Measurements from ENCODE around the gene SPATA13. TPM values are rescaled to one million over a fixed set of nuclear protein-coding genes. Genes with fewer than 3 reads are reported as not detected.
"Not testable (repeated sequence)": the region's sequence is repeated elsewhere in the genome, so short reads cannot be mapped to it uniquely, and the experiment has no call there.

Gene SPATA13
- total RNA-seq, 1 experiment from 2014 or later = 10.5 TPM

GRCh38 chr13:24215126-24215525 is 54.6 kb downstream of the SPATA13 start:
- H3K4me1 Mint-ChIP-seq (ENCODE audit: low read depth, unreplicated experiment) = no peaks in the 10 kb centered on the region
- Histone ChIP-seq H3K36me3 (ENCODE audit: control insufficient read depth, insufficient read depth, low read length) (no peaks in the 10 kb centered on the region; the same call in 1 of the 2 replicates), H3K9me3 (no peaks in the 10 kb centered on the region), H3K4me3 (ENCODE audit: low read depth, low read length) (no peak overlapping the region), H3K4me1 (peaks cover 3% of the 10 kb centered on the region; the same call in 1 of the 2 replicates), H3K27me3 (replicated peaks; ENCODE audit: control insufficient read depth, insufficient read depth, low read length) (no peaks in the 10 kb centered on the region)
- intact Hi-C loops (cut with micrococcal nuclease; ENCODE audit: unreplicated experiment) = no loop called here
- no peaks in the 10 kb centered on the region for H3K9me3 Mint-ChIP-seq (ENCODE audit: unreplicated experiment)
- H3K27ac Mint-ChIP-seq (ENCODE audit: unreplicated experiment) = no peak overlapping the region
- TF ChIP-seq CTCF (IDR thresholded peaks at IDR 0.05; ENCODE audit: insufficient read depth in 1 of 2, low read depth in 1 of 2, low read length in 1 of 2, severe bottlenecking in 1 of 2, unreplicated experiment in 1 of 2) = no peak
- BruUV-seq (replicated peaks) = no TSS peak
- no peaks in the 10 kb centered on the region for H3K36me3 Mint-ChIP-seq (ENCODE audit: insufficient read depth, unreplicated experiment)
- ChIA-PET POLR2A (no interaction called here), CTCF (no interaction called here)
- DNase-seq = no peak
- no peak overlapping the region for H3K4me3 Mint-ChIP-seq (ENCODE audit: unreplicated experiment)
- no peaks in the 10 kb centered on the region for H3K27me3 Mint-ChIP-seq (ENCODE audit: insufficient read depth, unreplicated experiment)

- H3K27me3 Mint-ChIP-seq (ENCODE audit: insufficient read depth, unreplicated experiment) = no peaks in the 10 kb centered on the region
- no peak for TF ChIP-seq CTCF (IDR thresholded peaks at IDR 0.05; ENCODE audit: insufficient read depth in 1 of 2, low read depth in 1 of 2, low read length in 1 of 2, severe bottlenecking in 1 of 2, unreplicated experiment in 1 of 2)
- ChIA-PET CTCF (no interaction called here), POLR2A (no interaction called here)
- H3K9me3 Mint-ChIP-seq (ENCODE audit: unreplicated experiment) = no peaks in the 10 kb centered on the region
- no peak for DNase-seq
- H3K36me3 ChIP-seq (ENCODE audit: control insufficient read depth, insufficient read depth, low read length) = no peaks in the 10 kb centered on the region; the same call in 1 of the 2 replicates
- intact Hi-C loops (cut with micrococcal nuclease; ENCODE audit: unreplicated experiment) = no loop called here
- H3K4me3 ChIP-seq (ENCODE audit: low read depth, low read length) = no peak overlapping the region
- no peak overlapping the region for H3K4me3 Mint-ChIP-seq (ENCODE audit: unreplicated experiment)
- H3K4me1 ChIP-seq = peaks cover 9% of the 10 kb centered on the region
- H3K4me1 Mint-ChIP-seq (ENCODE audit: low read depth, unreplicated experiment) = peaks cover 1% of the 10 kb centered on the region
- BruUV-seq (replicated peaks) = no TSS peak
- no peaks in the 10 kb centered on the region for H3K9me3 ChIP-seq
- H3K36me3 Mint-ChIP-seq (ENCODE audit: insufficient read depth, unreplicated experiment) = no peaks in the 10 kb centered on the region
- no peaks in the 10 kb centered on the region for H3K27me3 ChIP-seq (replicated peaks; ENCODE audit: control insufficient read depth, insufficient read depth, low read length)
- H3K27ac Mint-ChIP-seq (ENCODE audit: unreplicated experiment) = no peak overlapping the region
Measured at GRCh38 chr13:24215732-24216131, 55.2 kb downstream of the SPATA13 start.

GRCh38 chr13:24216176-24216575 is 55.7 kb downstream of the SPATA13 start:
- Mint-ChIP-seq H3K27me3 (ENCODE audit: insufficient read depth, unreplicated experiment) (no peaks in the 10 kb centered on the region), H3K4me1 (ENCODE audit: low read depth, unreplicated experiment) (peaks cover 6% of the 10 kb centered on the region), H3K9me3 (ENCODE audit: unreplicated experiment) (no peaks in the 10 kb centered on the region), H3K36me3 (ENCODE audit: insufficient read depth, unreplicated experiment) (no peaks in the 10 kb centered on the region), H3K27ac (ENCODE audit: unreplicated experiment) (no peak overlapping the region), H3K4me3 (ENCODE audit: unreplicated experiment) (no peak overlapping the region)
- POLR2A ChIA-PET = no interaction called here
- DNase-seq = no peak
- no peak for TF ChIP-seq CTCF (IDR thresholded peaks at IDR 0.05; ENCODE audit: insufficient read depth in 1 of 2, low read depth in 1 of 2, low read length in 1 of 2, severe bottlenecking in 1 of 2, unreplicated experiment in 1 of 2)
- CTCF ChIA-PET = no interaction called here
- no TSS peak for BruUV-seq (replicated peaks)
- Histone ChIP-seq H3K36me3 (ENCODE audit: control insufficient read depth, insufficient read depth, low read length) (no peaks in the 10 kb centered on the region; the same call in 1 of the 2 replicates), H3K27me3 (replicated peaks; ENCODE audit: control insufficient read depth, insufficient read depth, low read length) (no peaks in the 10 kb centered on the region), H3K9me3 (no peaks in the 10 kb centered on the region), H3K4me1 (peaks cover 13% of the 10 kb centered on the region), H3K4me3 (ENCODE audit: low read depth, low read length) (no peak overlapping the region)
- intact Hi-C loops (cut with micrococcal nuclease; ENCODE audit: unreplicated experiment) = no loop called here

- H3K27ac Mint-ChIP-seq (ENCODE audit: unreplicated experiment); DNase-seq; BruUV-seq (replicated peaks); H3K9me3 ChIP-seq; POLR2A ChIA-PET; H3K4me3 Mint-ChIP-seq (ENCODE audit: unreplicated experiment); CTCF ChIA-PET; intact Hi-C loops (cut with micrococcal nuclease; ENCODE audit: unreplicated experiment); H3K36me3 Mint-ChIP-seq (ENCODE audit: insufficient read depth, unreplicated experiment); H3K27me3 Mint-ChIP-seq (ENCODE audit: insufficient read depth, unreplicated experiment); H3K9me3 Mint-ChIP-seq (ENCODE audit: unreplicated experiment); H3K36me3 ChIP-seq (ENCODE audit: control insufficient read depth, insufficient read depth, low read length); H3K4me3 ChIP-seq (ENCODE audit: low read depth, low read length); H3K27me3 ChIP-seq (replicated peaks; ENCODE audit: control insufficient read depth, insufficient read depth, low read length): not testable (repeated sequence)
- H3K4me1 ChIP-seq = peaks cover 17% of the 10 kb centered on the region
- peaks cover 12% of the 10 kb centered on the region for H3K4me1 Mint-ChIP-seq (ENCODE audit: low read depth, unreplicated experiment)
Measured at GRCh38 chr13:24216779-24217178, 56.3 kb downstream of the SPATA13 start.

Measured in Caco-2 (cell line).